ENCODE data around the gene FAM20A.

The FAM20A gene

GRCh38 chr17:68581863-68582645 lies 19.1 kb downstream of the FAM20A start:
- Histone ChIP-seq H3K36me3 (no peaks in the 10 kb centered on the region), H3K9me3 (no peaks in the 10 kb centered on the region), H3K4me3 (ENCODE audit: low read depth, low read length) (no peak overlapping the region), H3K27me3 (0 out of 2 replicates have a peak, but pooled peaks cover 5% of the 10 kb centered on the region), H3K4me1 (no peaks in the 10 kb centered on the region)
- DNase-seq = no peak
- TF ChIP-seq CTCF (IDR thresholded peaks at IDR 0.05; ENCODE audit: low read depth, low read length) = no peak

GRCh38 chr17:68580236-68580770 lies 20.9 kb downstream of the FAM20A start:
- DNase-seq = no peak
- no peaks in the 10 kb centered on the region for H3K4me1 ChIP-seq

GRCh38 chr17:68579194-68579927 lies 21.8 kb downstream of the FAM20A start:
- no peak for DNase-seq
- no peaks in the 10 kb centered on the region for H3K4me1 ChIP-seq
- H3K27me3 ChIP-seq = 0 out of 2 replicates have a peak, but pooled peaks cover 5% of the 10 kb centered on the region
- TF ChIP-seq CTCF (IDR thresholded peaks at IDR 0.05; ENCODE audit: low read depth, low read length) = no peak
- H3K4me3 ChIP-seq (ENCODE audit: low read depth, low read length) = no peak overlapping the region
- H3K36me3 ChIP-seq = no peaks in the 10 kb centered on the region
- H3K9me3 ChIP-seq = no peaks in the 10 kb centered on the region

More at GRCh38 chr17:68580236-68580770, 20.9 kb downstream of the FAM20A start:
- H3K27me3 ChIP-seq = 0 out of 2 replicates have a peak, but pooled peaks cover 5% of the 10 kb centered on the region
- H3K36me3 ChIP-seq = no peaks in the 10 kb centered on the region
- H3K4me3 ChIP-seq (ENCODE audit: low read depth, low read length) = no peak overlapping the region
- TF ChIP-seq CTCF (IDR thresholded peaks at IDR 0.05; ENCODE audit: low read depth, low read length) = no peak
- H3K9me3 ChIP-seq = no peaks in the 10 kb centered on the region

- Histone ChIP-seq H3K4me3 (ENCODE audit: low read depth, low read length) (no peak overlapping the region), H3K27me3 (0 out of 2 replicates have a peak, but pooled peaks cover 5% of the 10 kb centered on the region), H3K36me3 (no peaks in the 10 kb centered on the region), H3K4me1 (no peaks in the 10 kb centered on the region), H3K9me3 (no peaks in the 10 kb centered on the region)
- no peak for DNase-seq
- no peak for TF ChIP-seq CTCF (IDR thresholded peaks at IDR 0.05; ENCODE audit: low read depth, low read length)
Observed at GRCh38 chr17:68578236-68578635, 22.9 kb downstream of the FAM20A start.

GRCh38 chr17:68577497-68577821 lies 23.7 kb downstream of the FAM20A start:
- Histone ChIP-seq H3K4me3 (ENCODE audit: low read depth, low read length) (no peak overlapping the region), H3K27me3 (0 out of 2 replicates have a peak, but pooled peaks cover 5% of the 10 kb centered on the region), H3K9me3 (no peaks in the 10 kb centered on the region), H3K4me1 (no peaks in the 10 kb centered on the region), H3K36me3 (no peaks in the 10 kb centered on the region)
- no peak for TF ChIP-seq CTCF (IDR thresholded peaks at IDR 0.05; ENCODE audit: low read depth, low read length)
- no peak for DNase-seq

Measured in BE2C (cell line).